ENCODE data around the gene VLDLR. TPM values are rescaled to one million over a fixed set of nuclear protein-coding genes. Genes with fewer than 3 reads are reported as not detected.

VLDLR gene
- total RNA-seq, 1 donor from 2014 or later = 38.1 TPM

GRCh38 chr9:2638871-2639673, 17.5 kb downstream of the VLDLR start:
- peaks cover 28% of the 10 kb centered on the region for H3K4me1 Mint-ChIP-seq (ENCODE audit: unreplicated experiment)
- no peak overlapping the region for H3K4me3 Mint-ChIP-seq
- TF ChIP-seq CTCF (conservative IDR thresholded peaks at IDR 0.05) = no peak
- no peaks in the 10 kb centered on the region for H3K27me3 Mint-ChIP-seq
- H3K36me3 Mint-ChIP-seq = peaks cover 73% of the 10 kb centered on the region
- DNase-seq (ENCODE audit: extremely low spot score, unreplicated experiment) = no peak
- no peaks in the 10 kb centered on the region for H3K9me3 Mint-ChIP-seq
- no peak overlapping the region for H3K27ac Mint-ChIP-seq

GRCh38 chr9:2639786-2640185, 18.2 kb downstream of the VLDLR start:
- H3K36me3 Mint-ChIP-seq = peaks cover 76% of the 10 kb centered on the region
- peaks cover 21% of the 10 kb centered on the region for H3K4me1 Mint-ChIP-seq (ENCODE audit: unreplicated experiment)
- no peak for DNase-seq (ENCODE audit: extremely low spot score, unreplicated experiment)
- TF ChIP-seq CTCF (conservative IDR thresholded peaks at IDR 0.05) = no peak
- no peak overlapping the region for H3K27ac Mint-ChIP-seq
- no peak overlapping the region for H3K4me3 Mint-ChIP-seq
- H3K27me3 Mint-ChIP-seq = no peaks in the 10 kb centered on the region
- H3K9me3 Mint-ChIP-seq = no peaks in the 10 kb centered on the region

DNA sequence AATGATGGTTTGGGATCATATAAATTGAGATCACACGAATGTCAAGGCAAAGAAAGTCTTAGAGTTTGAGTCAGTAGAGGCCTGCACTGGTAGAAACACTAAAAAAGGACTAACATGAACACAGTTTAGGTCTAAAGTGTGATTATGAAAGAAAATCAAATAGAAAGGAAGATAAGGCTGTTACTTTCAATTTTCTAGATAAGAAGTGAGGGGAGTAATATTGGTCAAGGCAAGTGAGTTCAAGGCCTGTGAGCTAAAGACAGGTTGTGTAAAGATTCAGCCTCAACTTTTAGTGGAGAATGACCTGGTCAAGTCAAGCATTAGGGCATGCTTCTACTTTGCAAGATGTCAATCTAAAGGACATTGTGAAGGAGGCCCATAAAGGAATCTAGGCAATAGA, 19.0 kb downstream of the VLDLR start:
- TF ChIP-seq CTCF (conservative IDR thresholded peaks at IDR 0.05) = no peak
- H3K4me3 Mint-ChIP-seq = no peak overlapping the region
- H3K27ac Mint-ChIP-seq = no peak overlapping the region
- H3K36me3 Mint-ChIP-seq = peaks cover 82% of the 10 kb centered on the region
- H3K4me1 Mint-ChIP-seq (ENCODE audit: unreplicated experiment) = peaks cover 17% of the 10 kb centered on the region
- H3K27me3 Mint-ChIP-seq = no peaks in the 10 kb centered on the region
- DNase-seq (ENCODE audit: extremely low spot score, unreplicated experiment) = no peak
- no peaks in the 10 kb centered on the region for H3K9me3 Mint-ChIP-seq

- H3K27me3 Mint-ChIP-seq = no peaks in the 10 kb centered on the region
- H3K4me1 Mint-ChIP-seq (ENCODE audit: unreplicated experiment) = peaks cover 12% of the 10 kb centered on the region
- H3K4me3 Mint-ChIP-seq = no peak overlapping the region
- H3K36me3 Mint-ChIP-seq = peaks cover 82% of the 10 kb centered on the region
- no peak for DNase-seq (ENCODE audit: extremely low spot score, unreplicated experiment)
- no peaks in the 10 kb centered on the region for H3K9me3 Mint-ChIP-seq
- no peak for TF ChIP-seq CTCF (conservative IDR thresholded peaks at IDR 0.05)
- no peak overlapping the region for H3K27ac Mint-ChIP-seq
Measured at GRCh38 chr9:2641033-2641432, 19.4 kb downstream of the VLDLR start.

GRCh38 chr9:2642068-2642467, 20.5 kb downstream of the VLDLR start:
- H3K4me1 Mint-ChIP-seq (ENCODE audit: unreplicated experiment) = peaks cover 4% of the 10 kb centered on the region
- no peaks in the 10 kb centered on the region for H3K9me3 Mint-ChIP-seq
- H3K27me3 Mint-ChIP-seq = no peaks in the 10 kb centered on the region
- no peak overlapping the region for H3K27ac Mint-ChIP-seq
- H3K4me3 Mint-ChIP-seq = no peak overlapping the region
- H3K36me3 Mint-ChIP-seq = peaks cover 77% of the 10 kb centered on the region
- DNase-seq (ENCODE audit: extremely low spot score, unreplicated experiment) = no peak
- no peak for TF ChIP-seq CTCF (conservative IDR thresholded peaks at IDR 0.05)
